Measurements from ENCODE around the gene UST. TPM values are rescaled to one million over a fixed set of nuclear protein-coding genes. Genes with fewer than 3 reads are reported as not detected.

Gene UST
- total and polyA plus RNA-seq, 2 of the 8 experiments (the other 6 are each of a cell fraction or from before 2014, with no cell fraction given), result 13.5 to 34.5 TPM

DNA sequence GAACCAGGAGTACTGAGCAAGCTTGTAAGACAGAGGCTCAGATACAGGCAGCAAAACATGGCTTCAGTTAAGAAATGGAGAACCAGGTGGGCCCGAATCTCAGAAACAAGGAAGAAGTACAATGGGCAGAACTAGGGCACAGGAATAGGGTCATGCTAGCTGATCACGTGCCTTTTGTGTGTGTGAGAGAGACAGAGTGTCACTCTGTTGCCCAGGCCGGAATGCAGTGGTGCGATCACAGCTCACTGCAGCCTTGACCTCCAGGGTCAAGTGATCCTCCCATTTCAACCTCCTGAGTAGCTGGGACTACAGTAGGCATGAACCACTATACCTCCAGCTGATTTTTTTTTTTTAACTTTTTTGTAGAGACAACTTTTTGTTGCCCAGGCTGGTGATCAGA is 257.8 kb downstream of the UST start:
- Histone ChIP-seq H3K79me1 (ENCODE audit: low read depth, low read length) (no peaks in the 10 kb centered on the region), H3K9me3 (ENCODE audit: insufficient read depth in 2 of 2, low read depth in 1 of 2, low read length in 1 of 2) (peaks cover 2 to 3% of the 10 kb centered on the region in 2 experiments; a peak in 2 of 4 replicates), H4K91ac (replicated peaks; ENCODE audit: insufficient read length, low read length) (no peak overlapping the region), H2BK5ac (ENCODE audit: low read depth, low read length) (no peak overlapping the region), H2BK120ac (replicated peaks; ENCODE audit: low read depth, low read length) (no peak overlapping the region), H3K14ac (ENCODE audit: insufficient read length) (no peak overlapping the region), H3K23ac (ENCODE audit: insufficient read length) (no peak overlapping the region), H3K4me3 (ENCODE audit: extremely low read depth in 1 of 4, insufficient read depth in 2 of 4, low read depth in 3 of 4, low read length in 4 of 4) (no peak overlapping the region), H3K27ac (ENCODE audit: low read depth, low read length) (no peak overlapping the region), H3K4me2 (ENCODE audit: insufficient read depth in 1 of 2, low read depth in 2 of 2, low read length in 2 of 2) (no peak overlapping the region), H2BK15ac (ENCODE audit: low read length) (no peak overlapping the region), H3K36me3 (ENCODE audit: control insufficient read depth in 2 of 4, insufficient read depth in 4 of 4, low read length in 3 of 4) (peaks cover 2 to 26% (median 10%) of the 10 kb centered on the region in 4 experiments; a peak in 6 of 8 replicates), H2BK12ac (ENCODE audit: low read depth, low read length) (no peak overlapping the region), H3K56ac (replicated peaks; ENCODE audit: insufficient read length, low read depth, low read length) (no peak overlapping the region), H3K4ac (replicated peaks; ENCODE audit: insufficient read length, low read depth, low read length) (no peak overlapping the region), H4K8ac (ENCODE audit: extremely low read depth, insufficient read depth, low read length) (no peak overlapping the region), H2BK20ac (ENCODE audit: low read length) (no peak overlapping the region), H3K79me2 (ENCODE audit: control insufficient read depth in 1 of 2, insufficient read depth in 2 of 2, low read length in 2 of 2) (no peaks in the 10 kb centered on the region), H2AK5ac (ENCODE audit: low read depth, low read length) (no peak overlapping the region), H4K5ac (ENCODE audit: insufficient read length, low read depth, low read length) (no peak overlapping the region), H2AFZ (ENCODE audit: low read length) (no peak overlapping the region), H3K18ac (ENCODE audit: extremely low read depth, low read length) (no peak overlapping the region), H3K4me1 (replicated peaks in 1 of 4; ENCODE audit: control insufficient read depth in 3 of 4, insufficient read depth in 4 of 4, low read length in 3 of 4) (no peaks in the 10 kb centered on the region), H3K9ac (replicated peaks in 1 of 4; ENCODE audit: extremely low read depth in 1 of 4, low read depth in 3 of 4, low read length in 3 of 4) (no peak overlapping the region), H3K23me2 (ENCODE audit: low read depth, low read length) (no peaks in the 10 kb centered on the region; the same call in 1 of the 2 replicates), H3K27me3 (replicated peaks in 1 of 4; ENCODE audit: control insufficient read depth in 3 of 4, extremely low read depth in 1 of 4, insufficient read depth in 3 of 4, low read length in 3 of 4) (no peaks in the 10 kb centered on the region), H4K20me1 (replicated peaks in 1 of 2; ENCODE audit: control insufficient read depth in 1 of 2, insufficient read depth in 2 of 2, low read length in 2 of 2) (no peaks in the 10 kb centered on the region)
- ChIA-PET POLR2A (ENCODE audit: partially characterized antibody) (interaction anchor here (0.9 to 1.4 kb wide), 2 partner anchors 10 to 17 kb away, joined by 3 read pairs; no protein-coding TSS in a partner anchor), CTCF (ENCODE audit: partially characterized antibody) (interaction anchor here (0.8 kb wide), 1 partner anchor 11 kb away, joined by 3 read pairs; no protein-coding TSS in a partner anchor)
- no peak for FAIRE-seq
- peak in 1 of 2 experiments; percentile 17 for DNase-seq (ENCODE audit: low read depth in 1 of 2, low spot score in 2 of 2)
- 93% methylated on average over 4 of the region's 4 CpGs; no CpG with 5 or more reads in 1 of the 2 experiments for WGBS, 2 experiments (ENCODE audit: extremely low coverage in 1 of 2, insufficient coverage in 1 of 2, insufficient read length in 1 of 2, insufficient replicate concordance in 2 of 2, low coverage in 1 of 2, low lambda C conversion rate in 2 of 2, missing lambda C conversion rate in 1 of 2)
- no peak for TF ChIP-seq RNF2 (IDR thresholded peaks at IDR 0.05; ENCODE audit: borderline replicate concordance, low read depth, low read length, missing control alignments, poor library complexity, severe bottlenecking)
- no peak for TF ChIP-seq SP2 (IDR thresholded peaks at IDR 0.05; ENCODE audit: low read length)
- no peak for TF ChIP-seq SUZ12 (IDR thresholded peaks at IDR 0.05; ENCODE audit: low read length)
- TF ChIP-seq, protein P1, sequence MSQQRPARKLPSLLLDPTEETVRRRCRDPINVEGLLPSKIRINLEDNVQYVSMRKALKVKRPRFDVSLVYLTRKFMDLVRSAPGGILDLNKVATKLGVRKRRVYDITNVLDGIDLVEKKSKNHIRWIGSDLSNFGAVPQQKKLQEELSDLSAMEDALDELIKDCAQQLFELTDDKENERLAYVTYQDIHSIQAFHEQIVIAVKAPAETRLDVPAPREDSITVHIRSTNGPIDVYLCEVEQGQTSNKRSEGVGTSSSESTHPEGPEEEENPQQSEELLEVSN (IDR thresholded peaks at IDR 0.05), result no peak
- TF ChIP-seq SIRT6 (IDR thresholded peaks at IDR 0.05; ENCODE audit: low read length), result no peak
- no peak for TF ChIP-seq SAP30 (IDR thresholded peaks at IDR 0.05; ENCODE audit: insufficient read depth, insufficient replicate concordance, low read length)
- no peak for TF ChIP-seq YY1 (IDR thresholded peaks at IDR 0.05; ENCODE audit: low read depth, low read length)
- TF ChIP-seq RAD21 (IDR thresholded peaks at IDR 0.05 in 1 of 2, conservative IDR thresholded peaks at IDR 0.05 in 1 of 2; ENCODE audit: low read depth in 2 of 2, low read length in 2 of 2), result no peak
- TF ChIP-seq PHF8 (conservative IDR thresholded peaks at IDR 0.05; ENCODE audit: low read depth, low read length), result no peak
- no peak for TF ChIP-seq BCL11A (IDR thresholded peaks at IDR 0.05; ENCODE audit: low read depth in 2 of 2, low read length in 2 of 2)
- no peak for TF ChIP-seq RFX5 (IDR thresholded peaks at IDR 0.05; ENCODE audit: borderline replicate concordance, low read depth, low read length)
- TF ChIP-seq GTF2F1 (IDR thresholded peaks at IDR 0.05; ENCODE audit: borderline replicate concordance, low read depth, low read length), result no peak

Measured in H1 (cell line).